ENCODE measurements around the gene UNC5A. TPM values are rescaled to one million over a fixed set of nuclear protein-coding genes. Genes with fewer than 3 reads are reported as not detected.

The UNC5A gene
- total and polyA plus RNA-seq, 12 donors: 0.01 to 0.35 (median 0.08) TPM; not detected in 7

GRCh38 chr5:176768174-176768970 lies 42.0 kb upstream of the UNC5A start:
- TF ChIP-seq CTCF (IDR thresholded peaks at IDR 0.05): no peak
- peaks cover 0 to 32% (median 4%) of the 10 kb centered on the region in 11 donors for H3K9me3 ChIP-seq
- intact Hi-C loops (cut with DNase I): no loop called here
- DNase-seq: no peak
- H3K4me1 ChIP-seq: no peaks in the 10 kb centered on the region
- H3K27ac ChIP-seq: no peak overlapping the region
- WGBS, 2 donors: 69 to 74% methylated on average over 10 of the region's 10 CpGs
- no peaks in the 10 kb centered on the region for H3K36me3 ChIP-seq
- peaks cover 0 to 42% (median 16%) of the 10 kb centered on the region in 7 donors for H3K27me3 ChIP-seq
- H3K4me3 ChIP-seq: no peak overlapping the region
- ATAC-seq: no peak

GRCh38 chr5:176769911-176770310 lies 40.4 kb upstream of the UNC5A start:
- peaks cover 0 to 6% (median 0%) of the 10 kb centered on the region in 9 donors for H3K4me1 ChIP-seq
- DNase-seq (no peak), ATAC-seq (no peak)
- peaks cover 0 to 56% (median 25%) of the 10 kb centered on the region in 7 donors for H3K27me3 ChIP-seq
- no peaks in the 10 kb centered on the region for H3K36me3 ChIP-seq
- 84 to 85% methylated on average over 9 of the region's 9 CpGs for WGBS, 2 donors
- H3K9me3 ChIP-seq: peaks cover 0 to 21% (median 4%) of the 10 kb centered on the region in 11 donors
- intact Hi-C loops (cut with DNase I): no loop called here
- no peak overlapping the region for H3K4me3 ChIP-seq
- no peak overlapping the region for H3K27ac ChIP-seq
- TF ChIP-seq CTCF (IDR thresholded peaks at IDR 0.05): no peak

GRCh38 chr5:176770431-176770830 lies 39.9 kb upstream of the UNC5A start:
- WGBS, 2 donors: 94 to 95% methylated on average over 8 of the region's 8 CpGs
- intact Hi-C loops (cut with DNase I): no loop called here

More at GRCh38 chr5:176770431-176770830, 39.9 kb upstream of the UNC5A start:
- H3K27me3 ChIP-seq: peaks cover 0 to 62% (median 27%) of the 10 kb centered on the region in 7 donors
- H3K27ac ChIP-seq: no peak overlapping the region
- H3K4me1 ChIP-seq: peaks cover 0 to 6% (median 0%) of the 10 kb centered on the region in 9 donors
- DNase-seq (no peak), ATAC-seq (no peak)
- no peak overlapping the region for H3K4me3 ChIP-seq
- H3K36me3 ChIP-seq: no peaks in the 10 kb centered on the region
- TF ChIP-seq CTCF (IDR thresholded peaks at IDR 0.05): no peak
- peaks cover 0 to 16% (median 4%) of the 10 kb centered on the region in 11 donors for H3K9me3 ChIP-seq
